HG03196 (cell line): Measurements from ENCODE around the gene GRIN3B.

Source experiments
- ATAC-seq: cut with Tn5 transposase; IDR thresholded peaks from one replicate; pipeline ENCODE4 v1.9.1; 2021; ENCODE audit not compliant: unreplicated experiment

The GRIN3B gene

GRCh38 chr19:990119-990571 lies 10.1 kb upstream of the GRIN3B start:
- ATAC-seq = no peak

GRCh38 chr19:990746-991145 lies 9.5 kb upstream of the GRIN3B start:
- no peak for ATAC-seq

- no peak for ATAC-seq
Measured at GRCh38 chr19:991174-991931, 8.9 kb upstream of the GRIN3B start.

- ATAC-seq = no peak
Measured at GRCh38 chr19:991932-992669, 8.1 kb upstream of the GRIN3B start.

- ATAC-seq = no peak
Measured at GRCh38 chr19:992670-993055, 7.6 kb upstream of the GRIN3B start.

GRCh38 chr19:993361-993830 lies 6.8 kb upstream of the GRIN3B start:
- ATAC-seq = no peak

GRCh38 chr19:993831-994393 lies 6.3 kb upstream of the GRIN3B start:
- ATAC-seq = no peak

- ATAC-seq = no peak
Measured at GRCh38 chr19:994516-994915, 5.7 kb upstream of the GRIN3B start.

GRCh38 chr19:995051-995827 lies 5.0 kb upstream of the GRIN3B start:
- ATAC-seq = no peak

- no peak for ATAC-seq
Measured at GRCh38 chr19:996051-996838, 4.0 kb upstream of the GRIN3B start.

- no peak for ATAC-seq
Measured at GRCh38 chr19:998064-998463, 2.2 kb upstream of the GRIN3B start.

GRCh38 chr19:999379-999719 lies 870 bp upstream of the GRIN3B start:
- ATAC-seq = no peak

- ATAC-seq = no peak
Measured at GRCh38 chr19:1000591-1001537, 645 bp downstream of the GRIN3B start.

GRCh38 chr19:1001538-1002166 lies 1.4 kb downstream of the GRIN3B start:
- ATAC-seq = no peak

- ATAC-seq = no peak
Measured at GRCh38 chr19:1002600-1002999, 2.4 kb downstream of the GRIN3B start.

GRCh38 chr19:1003283-1003682 lies 3.1 kb downstream of the GRIN3B start:
- no peak for ATAC-seq

- no peak for ATAC-seq
Measured at GRCh38 chr19:1004204-1004802, 4.1 kb downstream of the GRIN3B start.

- no peak for ATAC-seq
Measured at GRCh38 chr19:1004803-1005664, 4.8 kb downstream of the GRIN3B start.
